A549 (cell line): Measurements from ENCODE around the gene CIPC. TPM values are rescaled to one million over a fixed set of nuclear protein-coding genes. Genes with fewer than 3 reads are reported as not detected.

Source experiments
- ATAC-seq, 2 experiments: fragments of 200-7000 bp in 1 of 2; fragments of >200 bp in 1 of 2; cut with Nextera tagmentation in 1 of 2; cut with Tn5 transposase in 1 of 2; 3 replicates each; pipeline versions ENCODE4 v1.8.0 to v1.9.1; 2018 to 2020; ENCODE audit warnings: mild to moderate bottlenecking in 1 of 2, moderate library complexity in 1 of 2
- CTCF ChIA-PET: fragments of 300-600 bp; sonication (Branson Sonifier 250); formaldehyde crosslinking; extraction: SDS; loops from one replicate; lab custom pipeline; 2021; ENCODE audit warnings: antibody characterized with exemption, inconsistent platforms; lab: Yijun Ruan, JAX
- POLR2A ChIA-PET: fragments of 350-600 bp; formaldehyde crosslinking; extraction: SDS; loops from one replicate; lab custom pipeline; 2021; ENCODE audit warnings: antibody characterized with exemption, inconsistent platforms; lab: Yijun Ruan, JAX
- DNase-seq, 2 experiments: peaks; one replicate each; pipeline versions ENCODE4 v3.0.0 to v3.0.0-alpha.2; 2011 to 2016; ENCODE audit warnings: low read depth in 1 of 2, low spot score in 1 of 2
- FAIRE-seq: peaks from 2 replicates; lab custom pipeline; 2011; peaks lifted over from hg19 to GRCh38; lab: Jason Lieb, UNC
- H3K27ac ChIP-seq, 2 experiments: fragments of >200 bp; sonication (Bioruptor Twin); formaldehyde crosslinking; 3 replicates each; pipeline ENCODE4 v1.5.1; 2016 to 2017
- H3K4me1 ChIP-seq: fragments of >200 bp; sonication (Bioruptor Twin); formaldehyde crosslinking; 3 replicates; pipeline ENCODE4 v1.6.1; 2016
- H3K4me2 ChIP-seq: fragments of >200 bp; sonication (Bioruptor Twin); formaldehyde crosslinking; 3 replicates; pipeline ENCODE4 v1.6.1; 2016
- H3K4me3 ChIP-seq: fragments of >200 bp; sonication (Bioruptor Twin); formaldehyde crosslinking; 3 replicates; pipeline ENCODE4 v1.5.1; 2016
- H3K9me3 ChIP-seq: fragments of >200 bp; sonication (Bioruptor Twin); formaldehyde crosslinking; 3 replicates; pipeline ENCODE4 v1.6.1; 2016
- CBX2 ChIP-seq: fragments of 200-600 bp; sonication (generic); IDR thresholded peaks from 2 replicates; pipeline ENCODE4 v1.6.1; 2016; ENCODE audit warnings: low read depth, mild to moderate bottlenecking, borderline replicate concordance
- E2F6 ChIP-seq: IDR thresholded peaks from 2 replicates; pipeline ENCODE4 v1.6.1; 2012; ENCODE audit warnings: low read depth, borderline replicate concordance
- FOSB ChIP-seq: fragments of 250-450 bp; sonication (Bioruptor Pico); IDR thresholded peaks from 2 replicates; pipeline ENCODE4 v1.5.0; 2020; ENCODE audit warnings: mild to moderate bottlenecking, moderate library complexity
- HES2 ChIP-seq: fragments of >200 bp; sonication (Bioruptor Twin); formaldehyde crosslinking; IDR thresholded peaks from 2 replicates; pipeline ENCODE4 v1.6.1; 2016
- HOXA7 ChIP-seq: fragments of 250-450 bp; sonication (Bioruptor Pico); IDR thresholded peaks from 2 replicates; pipeline ENCODE4 v1.5.0; 2020; ENCODE audit warnings: mild to moderate bottlenecking, moderate library complexity
- MAFK ChIP-seq: fragments of 450-650 bp; IDR thresholded peaks from 2 replicates; pipeline ENCODE4 v1.6.1; 2014; ENCODE audit not compliant: partially characterized antibody
- MAZ ChIP-seq: fragments of 150-350 bp; IDR thresholded peaks from 2 replicates; pipeline ENCODE4 v1.6.1; 2014; ENCODE audit warnings: antibody characterized with exemption, low read depth, low read length, borderline replicate concordance
- NR3C1 ChIP-seq: fragments of >200 bp; sonication (Bioruptor Twin); formaldehyde crosslinking; IDR thresholded peaks from 3 replicates; pipeline ENCODE4 v1.6.1; 2017
- POLR2A ChIP-seq: IDR thresholded peaks from 2 replicates; pipeline ENCODE4 v1.6.1; 2012; ENCODE audit warnings: mild to moderate bottlenecking, low read length
- REST ChIP-seq: fragments of 200-600 bp; sonication (generic); IDR thresholded peaks from 2 replicates; pipeline ENCODE4 v1.6.1; 2016; ENCODE audit warnings: antibody characterized with exemption, mild to moderate bottlenecking, moderate library complexity
- RFX5 ChIP-seq: fragments of 450-650 bp; IDR thresholded peaks from 2 replicates; pipeline ENCODE4 v1.7.1; 2014; ENCODE audit warnings: antibody characterized with exemption, mild to moderate bottlenecking, moderate library complexity
- RNF2 ChIP-seq: fragments of 200-600 bp; sonication (generic); IDR thresholded peaks from 2 replicates; pipeline ENCODE4 v1.6.1; 2016; ENCODE audit warnings: low read depth, mild to moderate bottlenecking, antibody characterized with exemption, moderate library complexity, borderline replicate concordance
- SREBF2 ChIP-seq: fragments of 450-650 bp; IDR thresholded peaks from 2 replicates; pipeline ENCODE4 v1.6.1; 2014; ENCODE audit warnings: mild to moderate bottlenecking, moderate library complexity
- TFCP2L1 ChIP-seq: fragments of 250-450 bp; sonication (Bioruptor Pico); IDR thresholded peaks from 2 replicates; pipeline ENCODE4 v1.5.0; 2021; ENCODE audit warnings: mild to moderate bottlenecking
- ZNF302 ChIP-seq: fragments of 250-450 bp; sonication (Bioruptor Pico); IDR thresholded peaks from 2 replicates; pipeline ENCODE4 v1.9.0; 2021; ENCODE audit warnings: inconsistent platforms, mild to moderate bottlenecking, moderate library complexity
- WGBS: methylation state at CpG from one replicate; pipeline ENCODE4 v1.1.6; 2017; ENCODE audit errors: missing lambda C conversion rate; 5-methylcytosine and 5-hydroxymethylcytosine counted together
- polyA plus RNA-seq, 4 experiments: library from polyadenylated mRNA; depleted of rRNA in 3 of 4; stranded (reverse); fragments of >200 nt; fragmentation: RNase III in 1 of 4; extraction: RNeasy Plus Mini Kit Qiagen cat#74134 plus additional on column Dnase treatment in 1 of 4; gene quantifications; 2 replicates in 3 of 4; 3 replicates in 1 of 4; pipeline ENCODE4 v1.2.3, GENCODE V29; 2011 to 2017

Gene CIPC
- polyA plus RNA-seq, 2 of the 4 experiments (the other 2 are of a cell fraction) = 8.9 to 13.9 TPM

- Histone ChIP-seq H3K4me2 (peak overlapping the region; percentile 84), H3K9me3 (0 out of 3 replicates have a peak, but pooled peaks cover 4% of the 10 kb centered on the region), H3K4me3 (peak overlapping the region; percentile 92), H3K4me1 (peaks cover 21% of the 10 kb centered on the region), H3K27ac (peak overlapping the region; percentile 86 to 94)
- CTCF ChIA-PET = interaction anchor here (1.3 to 34.2 kb wide), 6 partner anchors 21 to 221 kb away, joined by 3 to 1600 read pairs (median 17); no protein-coding TSS in a partner anchor
- TF ChIP-seq E2F6 (0 out of 2 replicates have a peak, but pooled peaks have one; percentile 47), FOSB (CRISPR knock-in tag) (peak; percentile 61; the same call in 1 of the 2 replicates), SREBF2 (no peak), HES2 (no peak), HOXA7 (peak; percentile 69; the same call in 1 of the 2 replicates)
- FAIRE-seq (no peak), DNase-seq (no peak), ATAC-seq (no peak)
- WGBS = 6% methylated on average over 20 of the region's 20 CpGs
- POLR2A ChIA-PET = interaction anchor here (1.3 kb wide), 1 partner anchor 221 kb away, joined by 3 read pairs; no protein-coding TSS in a partner anchor
These were observed 905 bp upstream of the CIPC start for GRCh38 chr14:77097006-77097699.

- 11% methylated on average over 23 of the region's 23 CpGs for WGBS
- H3K4me1 ChIP-seq = peaks cover 18% of the 10 kb centered on the region
- FAIRE-seq = no peak
- TF ChIP-seq POLR2A (no peak), TFCP2L1 (CRISPR knock-in tag) (no peak), SREBF2 (no peak), CBX2 (no peak), NR3C1 (no peak), REST (no peak), ZNF302 (no peak), HES2 (no peak), RFX5 (no peak), MAZ (no peak), FOSB (CRISPR knock-in tag) (no peak), RNF2 (no peak), MAFK (no peak)
- TF ChIP-seq, all 56 proteins: peak for 0
- ATAC-seq (peak; percentile 50 to 52; a peak in 5 of 6 replicates), DNase-seq (peak in 1 of 2 experiments; percentile 29)
- H3K4me3 ChIP-seq = peak overlapping the region; percentile 92
- peak overlapping the region; percentile 90 for H3K4me2 ChIP-seq
- peak overlapping the region; percentile 94 to 96 for H3K27ac ChIP-seq
- CTCF ChIA-PET = interaction anchor here (0.6 to 34.2 kb wide), 12 partner anchors 15 to 731 kb away, joined by 3 to 1600 read pairs (median 4); no protein-coding TSS in a partner anchor
- POLR2A ChIA-PET = interaction anchor here (1.0 to 1.3 kb wide), 3 partner anchors 23 to 222 kb away, joined by 3 to 8 read pairs (median 4); partner anchors contain the start of genes GSTZ1 and POMT2
- no peaks in the 10 kb centered on the region for H3K9me3 ChIP-seq
These were observed 683 bp downstream of the CIPC start for GRCh38 chr14:77098529-77099353.
